ENCODE measurements around the gene DYNLRB1.

Gene DYNLRB1

GRCh38 chr20:34537651-34538050 lies 21.4 kb downstream of the DYNLRB1 start:
- H3K27me3 Mint-ChIP-seq, result no peaks in the 10 kb centered on the region
- no peak overlapping the region for H3K27ac Mint-ChIP-seq
- no peaks in the 10 kb centered on the region for H3K9me3 Mint-ChIP-seq
- H3K4me1 Mint-ChIP-seq, result peaks cover 20% of the 10 kb centered on the region
- H3K4me3 Mint-ChIP-seq, result no peak overlapping the region
- H3K36me3 Mint-ChIP-seq, result peaks cover 9% of the 10 kb centered on the region

- H3K27ac Mint-ChIP-seq, result no peak overlapping the region
- H3K27me3 Mint-ChIP-seq, result no peaks in the 10 kb centered on the region
- no peak overlapping the region for H3K4me3 Mint-ChIP-seq
- no peaks in the 10 kb centered on the region for H3K9me3 Mint-ChIP-seq
- peaks cover 9% of the 10 kb centered on the region for H3K36me3 Mint-ChIP-seq
- H3K4me1 Mint-ChIP-seq, result peaks cover 20% of the 10 kb centered on the region
Measured at GRCh38 chr20:34538671-34539123, 22.5 kb downstream of the DYNLRB1 start.

DNA sequence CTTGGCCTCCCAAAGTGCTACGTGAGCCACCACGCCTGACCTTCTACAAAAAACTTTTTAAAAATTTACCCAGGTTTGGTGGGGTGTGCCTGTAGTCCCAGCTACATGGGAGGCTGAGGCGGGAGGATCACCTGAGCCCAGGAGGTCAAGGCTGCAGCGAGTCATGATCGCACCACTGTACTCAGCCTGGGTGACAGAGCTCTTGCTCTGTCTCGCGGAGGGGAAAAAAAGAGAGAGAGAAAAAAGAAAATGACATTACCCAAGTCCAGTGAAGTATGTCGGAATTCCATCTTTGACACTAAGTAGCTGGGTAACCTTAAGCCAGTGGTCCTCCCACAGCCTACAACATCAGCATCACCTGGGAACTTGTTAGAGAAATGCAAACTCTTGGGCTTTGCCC lies 23.5 kb downstream of the DYNLRB1 start:
- peaks cover 29% of the 10 kb centered on the region for H3K4me1 Mint-ChIP-seq
- no peaks in the 10 kb centered on the region for H3K9me3 Mint-ChIP-seq
- H3K4me3 Mint-ChIP-seq, result no peak overlapping the region
- H3K27me3 Mint-ChIP-seq, result no peaks in the 10 kb centered on the region
- H3K27ac Mint-ChIP-seq, result no peak overlapping the region
- peaks cover 9% of the 10 kb centered on the region for H3K36me3 Mint-ChIP-seq

- Mint-ChIP-seq H3K27ac (peak overlapping the region; percentile 79), H3K4me1 (peaks cover 31% of the 10 kb centered on the region), H3K4me3 (no peak overlapping the region), H3K36me3 (peaks cover 3% of the 10 kb centered on the region), H3K27me3 (no peaks in the 10 kb centered on the region), H3K9me3 (no peaks in the 10 kb centered on the region)
Measured at GRCh38 chr20:34540596-34541263, 24.5 kb downstream of the DYNLRB1 start.

DNA sequence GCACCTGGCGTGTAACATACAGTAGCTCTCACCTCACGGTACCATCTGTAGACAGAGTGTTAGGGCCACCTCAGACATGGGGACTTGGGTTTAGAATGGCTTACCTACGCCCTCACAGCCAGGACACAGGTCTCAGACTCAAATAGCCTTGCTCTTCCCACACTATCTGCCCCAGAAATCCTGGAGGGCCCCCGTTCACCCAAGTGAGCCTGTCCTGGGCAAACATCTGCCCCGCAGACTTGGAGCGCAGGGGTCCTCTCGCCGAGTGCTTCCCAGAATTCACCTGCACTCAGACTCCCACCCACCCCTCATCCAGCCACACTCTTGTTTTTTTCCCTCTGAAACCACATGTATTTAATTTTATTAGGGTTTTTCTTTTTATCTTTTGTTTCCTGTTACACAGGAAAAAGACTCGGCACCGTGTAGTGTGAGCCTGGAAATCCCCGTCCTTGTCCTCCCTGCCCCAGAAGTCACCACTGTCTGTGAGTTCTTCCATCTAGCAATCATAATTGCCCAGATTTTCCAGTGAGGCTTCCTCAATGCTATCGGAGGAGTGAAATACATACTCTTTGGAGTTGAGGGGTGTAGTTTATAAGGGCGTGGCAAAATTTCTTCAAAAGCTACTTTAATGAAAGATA lies 25.2 kb downstream of the DYNLRB1 start:
- H3K27me3 Mint-ChIP-seq, result no peaks in the 10 kb centered on the region
- no peak overlapping the region for H3K4me3 Mint-ChIP-seq
- H3K9me3 Mint-ChIP-seq, result no peaks in the 10 kb centered on the region
- peaks cover 3% of the 10 kb centered on the region for H3K36me3 Mint-ChIP-seq
- H3K4me1 Mint-ChIP-seq, result peaks cover 31% of the 10 kb centered on the region
- H3K27ac Mint-ChIP-seq, result peak overlapping the region; percentile 79

- Mint-ChIP-seq H3K9me3 (no peaks in the 10 kb centered on the region), H3K4me1 (peaks cover 31% of the 10 kb centered on the region), H3K27ac (no peak overlapping the region), H3K27me3 (no peaks in the 10 kb centered on the region), H3K36me3 (peaks cover 3% of the 10 kb centered on the region), H3K4me3 (no peak overlapping the region)
Measured at GRCh38 chr20:34541917-34542316, 25.7 kb downstream of the DYNLRB1 start.

DNA sequence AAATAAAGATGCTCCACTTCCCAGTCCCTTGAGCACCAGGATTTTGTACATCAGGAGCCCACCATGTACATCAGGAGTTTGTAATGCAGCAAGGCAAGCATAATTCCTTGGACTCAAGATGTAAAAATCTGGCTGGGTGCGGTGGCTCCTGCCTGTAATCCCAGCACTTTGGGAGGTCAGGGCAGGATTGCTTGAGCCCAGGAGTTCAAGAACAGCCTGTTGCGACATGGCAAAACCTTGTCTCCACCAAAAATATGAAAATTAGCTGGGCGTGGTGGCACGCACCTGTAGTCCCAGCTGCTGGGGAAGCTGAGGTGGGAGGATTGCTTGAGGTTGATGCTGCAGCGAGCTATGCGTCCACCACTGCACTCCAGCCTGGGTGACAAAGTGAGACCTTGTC lies 26.2 kb downstream of the DYNLRB1 start:
- no peak overlapping the region for H3K27ac Mint-ChIP-seq
- H3K27me3 Mint-ChIP-seq, result no peaks in the 10 kb centered on the region
- no peaks in the 10 kb centered on the region for H3K36me3 Mint-ChIP-seq
- no peaks in the 10 kb centered on the region for H3K9me3 Mint-ChIP-seq
- no peak overlapping the region for H3K4me3 Mint-ChIP-seq
- peaks cover 31% of the 10 kb centered on the region for H3K4me1 Mint-ChIP-seq

DNA sequence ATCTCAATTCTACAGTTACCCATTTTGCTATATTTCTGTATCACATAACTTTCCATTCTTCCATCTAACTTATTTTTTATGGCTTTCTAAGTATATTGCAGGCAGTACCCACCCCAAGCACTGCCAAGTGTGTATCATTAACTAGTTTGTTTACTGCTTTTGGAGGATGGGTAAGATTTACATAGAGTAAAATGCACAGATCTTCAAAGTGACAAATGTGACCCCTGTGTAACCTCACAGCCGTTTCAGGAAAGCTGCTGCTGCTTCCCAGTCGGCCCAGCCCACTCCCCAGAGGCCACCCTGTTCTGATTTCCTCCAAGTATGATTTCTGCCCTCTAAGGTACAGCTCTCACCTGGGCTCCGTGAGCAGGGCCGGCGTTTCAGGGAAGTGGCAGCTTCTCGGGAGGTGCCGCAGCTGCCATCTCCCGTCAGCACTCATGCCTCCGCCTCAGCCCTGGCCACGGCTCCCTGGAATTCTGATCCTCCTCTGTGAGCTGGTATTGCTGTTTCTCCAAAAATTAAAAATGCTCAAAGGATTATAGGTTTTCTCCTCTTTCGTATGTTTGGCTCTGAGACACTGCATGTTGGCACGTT lies 27.3 kb downstream of the DYNLRB1 start:
- H3K27ac Mint-ChIP-seq, result no peak overlapping the region
- no peaks in the 10 kb centered on the region for H3K36me3 Mint-ChIP-seq
- no peaks in the 10 kb centered on the region for H3K9me3 Mint-ChIP-seq
- H3K4me1 Mint-ChIP-seq, result peaks cover 28% of the 10 kb centered on the region
- no peak overlapping the region for H3K4me3 Mint-ChIP-seq
- H3K27me3 Mint-ChIP-seq, result no peaks in the 10 kb centered on the region

DNA sequence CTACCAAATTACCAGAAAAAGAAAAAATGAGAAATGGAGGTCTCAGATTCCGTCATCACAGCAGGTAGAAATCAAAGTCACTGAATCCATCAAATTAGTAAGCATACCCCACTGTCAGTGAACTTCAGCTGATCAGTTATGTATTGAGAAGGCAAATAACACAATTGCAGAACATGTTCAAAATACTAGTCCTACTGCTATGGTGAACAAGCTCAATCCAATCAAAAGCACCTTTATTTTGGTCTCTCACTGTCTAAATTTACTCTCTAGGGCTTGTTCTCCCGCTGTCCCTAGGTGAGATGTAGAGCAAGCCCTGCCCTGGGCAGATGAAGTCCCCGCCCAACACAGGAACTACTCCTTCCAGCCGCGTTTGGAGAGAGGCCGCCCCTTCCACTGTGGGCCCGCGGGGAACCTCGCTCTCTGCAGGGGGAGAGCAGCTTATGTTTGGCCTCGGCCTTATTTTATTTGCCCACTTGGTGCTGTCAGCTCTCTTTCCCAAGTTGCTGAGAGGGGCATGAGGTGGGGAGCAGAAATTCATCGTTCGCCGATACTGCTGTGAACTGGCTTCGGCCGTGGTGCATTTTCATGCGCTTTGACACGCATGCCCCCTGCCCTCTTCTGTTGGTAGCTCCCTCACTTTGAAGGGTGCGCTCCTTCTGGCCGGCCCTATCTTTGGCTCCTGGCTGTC lies 28.0 kb downstream of the DYNLRB1 start:
- H3K9me3 Mint-ChIP-seq, result no peaks in the 10 kb centered on the region
- H3K4me3 Mint-ChIP-seq, result peak overlapping the region; percentile 45
- no peaks in the 10 kb centered on the region for H3K36me3 Mint-ChIP-seq
- H3K27ac Mint-ChIP-seq, result no peak overlapping the region
- H3K4me1 Mint-ChIP-seq, result peaks cover 26% of the 10 kb centered on the region
- no peaks in the 10 kb centered on the region for H3K27me3 Mint-ChIP-seq

GRCh38 chr20:34546751-34547181 lies 30.5 kb downstream of the DYNLRB1 start:
- no peaks in the 10 kb centered on the region for H3K27me3 Mint-ChIP-seq
- H3K27ac Mint-ChIP-seq, result no peak overlapping the region
- no peaks in the 10 kb centered on the region for H3K36me3 Mint-ChIP-seq
- H3K4me3 Mint-ChIP-seq, result no peak overlapping the region
- H3K9me3 Mint-ChIP-seq, result no peaks in the 10 kb centered on the region
- H3K4me1 Mint-ChIP-seq, result peaks cover 11% of the 10 kb centered on the region

GRCh38 chr20:34547844-34548613 lies 31.8 kb downstream of the DYNLRB1 start:
- Mint-ChIP-seq H3K27ac (no peak overlapping the region), H3K4me1 (peaks cover 11% of the 10 kb centered on the region), H3K27me3 (no peaks in the 10 kb centered on the region), H3K4me3 (no peak overlapping the region), H3K9me3 (no peaks in the 10 kb centered on the region), H3K36me3 (no peaks in the 10 kb centered on the region)

DNA sequence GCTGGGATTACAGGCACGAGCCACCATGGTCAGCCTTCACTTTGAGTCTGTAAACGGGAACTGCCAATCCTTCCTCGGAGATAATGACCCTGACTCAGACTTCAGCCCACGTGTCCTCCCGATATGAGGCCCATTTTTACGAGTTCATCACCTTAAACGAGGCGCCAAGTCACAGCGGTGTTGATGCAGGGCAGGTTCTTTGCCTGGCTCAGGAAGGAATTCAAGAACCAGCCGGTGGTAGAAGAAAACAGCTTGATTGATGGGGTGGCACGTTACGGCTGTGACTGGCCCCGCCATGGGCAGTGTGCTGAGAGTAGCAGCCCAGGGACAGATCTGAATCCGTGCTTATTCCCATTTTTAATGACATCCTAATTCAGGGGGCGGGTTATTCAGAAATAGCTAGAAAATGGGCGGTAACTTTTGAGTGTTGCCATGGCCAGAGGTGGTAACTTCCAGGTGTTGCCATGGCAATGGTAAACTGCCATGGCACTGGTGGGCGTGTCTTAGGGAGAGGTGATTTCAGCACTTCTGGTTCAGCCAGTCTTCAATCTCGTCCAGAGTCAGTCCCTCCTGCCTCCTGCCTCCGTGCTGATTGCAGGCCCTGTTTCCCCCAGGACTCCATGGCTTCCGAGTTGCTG lies 33.2 kb downstream of the DYNLRB1 start:
- Mint-ChIP-seq H3K36me3 (no peaks in the 10 kb centered on the region), H3K27ac (no peak overlapping the region), H3K9me3 (no peaks in the 10 kb centered on the region), H3K4me3 (no peak overlapping the region), H3K27me3 (no peaks in the 10 kb centered on the region), H3K4me1 (peaks cover 4% of the 10 kb centered on the region)

DNA sequence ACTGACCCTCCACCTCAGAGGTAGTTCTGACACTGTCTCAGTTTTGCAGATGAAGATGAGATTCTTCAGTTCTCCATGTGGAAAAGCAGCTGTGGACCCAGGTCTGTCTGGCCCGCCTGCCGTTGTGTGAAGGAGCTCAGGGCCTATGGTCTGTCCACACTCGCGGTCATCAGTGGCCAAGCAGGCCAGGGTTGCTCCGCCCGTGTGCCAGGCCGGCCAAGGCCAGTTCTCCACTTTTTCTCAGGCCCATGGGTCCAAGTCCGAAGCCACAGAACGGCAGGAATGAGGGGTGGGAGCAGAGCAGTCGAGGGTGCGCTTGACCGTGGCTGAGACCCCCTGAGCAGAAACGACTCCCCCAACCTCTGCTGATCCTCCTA lies 33.7 kb downstream of the DYNLRB1 start:
- H3K4me3 Mint-ChIP-seq, result no peak overlapping the region
- H3K9me3 Mint-ChIP-seq, result no peaks in the 10 kb centered on the region

DNA sequence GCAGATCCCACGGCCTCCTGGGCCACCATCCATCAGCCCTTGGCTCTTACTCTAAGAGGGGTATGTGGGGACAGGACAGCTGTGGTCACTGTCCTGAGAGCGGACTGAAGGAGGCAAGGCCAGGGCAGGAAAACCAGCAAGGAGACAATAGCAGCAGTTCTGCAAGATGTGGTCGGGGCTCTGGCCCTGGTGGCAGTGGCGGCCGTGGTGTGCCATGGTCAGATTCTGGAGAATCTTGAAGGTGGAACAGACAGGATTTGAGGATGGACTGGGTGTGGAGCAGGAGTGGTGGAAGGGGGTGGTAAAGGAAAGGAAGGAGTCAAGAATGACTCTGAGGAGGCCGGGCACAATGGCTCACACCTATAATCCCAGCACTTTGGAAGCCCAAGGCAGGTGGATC lies 36.3 kb downstream of the DYNLRB1 start:
- Mint-ChIP-seq H3K27ac (no peak overlapping the region), H3K4me1 (peaks cover 8% of the 10 kb centered on the region), H3K4me3 (no peak overlapping the region)

More for the DNA sequence above, 33.7 kb downstream of the DYNLRB1 start:
- H3K27me3 Mint-ChIP-seq, result no peaks in the 10 kb centered on the region
- no peaks in the 10 kb centered on the region for H3K36me3 Mint-ChIP-seq
- peaks cover under 1% of the 10 kb centered on the region for H3K4me1 Mint-ChIP-seq
- H3K27ac Mint-ChIP-seq, result no peak overlapping the region

DNA sequence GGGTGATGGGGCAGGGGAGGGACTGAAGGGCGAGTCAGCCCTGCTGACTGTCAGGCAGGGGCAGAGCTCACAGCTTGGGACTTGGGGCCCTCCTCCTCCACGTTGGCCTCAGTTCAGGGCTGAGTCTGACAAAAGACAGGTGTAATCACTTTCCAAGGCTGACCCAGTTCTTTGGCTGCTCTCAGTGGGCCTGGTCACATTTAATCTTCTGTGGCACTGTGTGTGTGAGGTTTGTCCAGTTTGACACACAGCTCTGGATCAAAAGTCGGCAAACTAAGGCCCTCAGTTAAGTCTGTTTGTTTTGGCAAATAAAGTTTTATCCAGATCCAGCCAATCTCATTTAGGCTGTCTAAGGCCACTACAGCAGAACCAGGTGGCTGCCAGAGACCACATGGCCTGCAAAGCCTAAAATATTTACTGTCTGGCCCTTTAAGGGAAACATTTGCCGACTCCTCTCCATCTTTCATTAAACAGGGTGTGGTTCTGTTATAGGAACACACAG lies 37.2 kb downstream of the DYNLRB1 start:
- peaks cover 16% of the 10 kb centered on the region for H3K4me1 Mint-ChIP-seq

More for the DNA sequence above, 36.3 kb downstream of the DYNLRB1 start:
- Mint-ChIP-seq H3K36me3 (no peaks in the 10 kb centered on the region), H3K9me3 (no peaks in the 10 kb centered on the region), H3K27me3 (no peaks in the 10 kb centered on the region)

More for the DNA sequence above, 37.2 kb downstream of the DYNLRB1 start:
- Mint-ChIP-seq H3K36me3 (no peaks in the 10 kb centered on the region), H3K27me3 (no peaks in the 10 kb centered on the region), H3K4me3 (no peak overlapping the region), H3K27ac (no peak overlapping the region), H3K9me3 (no peaks in the 10 kb centered on the region)
